GM19468 (cell line): Measurements from ENCODE around the gene POLK.
"Not testable (repeated sequence)": the region's sequence is repeated elsewhere in the genome, so short reads cannot be mapped to it uniquely, and the experiment has no call there.

Experiments used
- ATAC-seq: cut with Tn5 transposase; IDR thresholded peaks from one replicate; pipeline ENCODE4 v1.9.1; 2021; ENCODE audit warnings: mild to moderate bottlenecking, moderate library complexity, moderate number of reproducible peaks; ENCODE audit not compliant: unreplicated experiment; ENCODE audit errors: extremely low read depth

Gene POLK

DNA sequence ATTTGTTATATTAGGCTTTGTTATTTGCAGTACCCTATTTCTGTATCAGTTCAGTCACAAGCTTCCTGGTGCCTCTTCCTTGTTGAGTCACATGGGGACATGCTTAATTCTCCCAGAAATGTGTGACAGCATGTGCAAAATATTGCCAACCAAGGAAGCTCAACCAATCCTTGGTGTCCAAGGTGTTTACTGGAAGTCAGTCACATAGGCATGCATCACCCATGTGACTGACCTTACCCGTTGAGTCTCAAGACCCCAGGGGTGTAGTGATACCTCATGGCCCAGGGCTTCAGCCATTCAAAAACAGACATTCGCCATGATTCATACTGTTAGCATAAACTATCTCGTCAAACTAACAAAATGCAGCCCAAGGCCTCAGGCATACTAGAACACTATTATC is 90.3 kb downstream of the POLK start:
- ATAC-seq, result no peak

DNA sequence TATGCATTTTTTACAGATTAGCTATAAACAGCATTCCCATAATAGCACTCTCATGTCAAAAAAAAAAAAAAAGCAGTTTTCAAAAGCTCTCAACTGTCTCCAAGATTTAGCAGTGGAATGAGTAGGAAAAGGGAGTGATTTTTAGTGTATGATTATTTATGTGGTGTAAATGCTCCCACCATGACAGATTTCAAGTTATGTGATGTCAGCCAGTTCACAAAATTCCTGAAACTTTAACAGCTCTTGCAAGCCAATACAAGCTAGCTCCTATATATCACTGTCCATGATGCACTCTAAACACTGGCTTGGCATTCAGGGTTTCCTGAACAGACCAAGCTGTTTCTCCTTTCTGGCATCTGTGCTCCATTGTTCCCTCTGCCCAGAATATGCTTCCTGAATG is 91.7 kb downstream of the POLK start:
- no peak for ATAC-seq

DNA sequence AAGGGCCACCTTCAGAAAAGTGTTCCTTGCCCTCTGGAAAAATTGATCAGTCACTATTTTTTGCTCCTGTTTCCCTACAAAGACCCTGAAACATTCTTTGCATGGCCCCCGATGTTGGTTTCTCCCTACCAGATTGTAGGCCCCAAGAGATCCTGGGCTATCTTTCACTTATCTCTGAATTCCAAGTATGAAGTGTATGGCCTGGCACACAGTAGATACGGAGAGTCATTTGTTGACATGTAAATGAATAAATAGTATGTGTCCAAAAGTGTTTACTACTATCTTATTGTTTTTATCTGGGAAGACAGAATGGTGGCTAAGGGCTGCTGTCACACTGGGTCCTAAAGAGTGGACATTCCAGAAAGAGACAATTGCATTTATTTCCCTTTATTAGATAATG is 92.1 kb downstream of the POLK start:
- ATAC-seq, result no peak

DNA sequence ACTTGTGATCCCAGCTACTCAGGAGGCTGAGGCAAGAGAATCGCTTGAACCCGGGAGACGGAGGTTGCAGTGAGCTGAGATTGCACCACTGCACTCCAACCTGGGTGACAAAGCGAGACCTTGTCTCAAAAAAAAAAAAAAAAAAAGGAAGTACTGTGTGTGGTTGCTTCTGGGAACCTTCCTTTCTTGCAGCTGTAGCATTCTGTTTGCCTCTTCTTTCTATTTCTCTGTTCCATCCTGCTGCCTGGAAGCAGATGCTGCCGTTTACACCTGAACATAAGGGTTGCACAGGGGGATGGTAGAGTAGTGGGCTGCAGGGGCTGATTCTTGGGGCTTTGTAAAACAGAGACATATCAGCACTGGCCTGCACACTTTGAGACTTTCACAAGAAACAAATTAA is 95.7 kb downstream of the POLK start:
- not testable (repeated sequence) for ATAC-seq

DNA sequence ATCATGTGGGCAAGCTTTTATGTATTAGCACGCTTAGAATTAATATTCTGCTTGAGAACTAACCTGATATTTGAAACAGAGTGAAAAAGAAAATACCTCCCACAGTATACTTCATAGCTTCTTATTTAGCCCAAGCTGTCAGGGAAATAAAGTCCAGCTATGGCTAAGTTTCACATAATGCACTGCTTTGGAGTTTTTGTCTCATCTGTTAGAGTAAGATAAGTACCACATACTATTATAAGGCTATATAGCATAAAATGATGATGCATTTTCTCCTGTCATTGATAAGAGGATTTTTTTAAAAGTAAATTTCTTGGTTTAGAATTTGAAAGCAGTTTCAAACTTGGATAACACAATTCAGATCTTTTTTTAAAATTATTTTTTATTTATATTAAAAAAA is 97.2 kb downstream of the POLK start:
- ATAC-seq, result no peak

DNA sequence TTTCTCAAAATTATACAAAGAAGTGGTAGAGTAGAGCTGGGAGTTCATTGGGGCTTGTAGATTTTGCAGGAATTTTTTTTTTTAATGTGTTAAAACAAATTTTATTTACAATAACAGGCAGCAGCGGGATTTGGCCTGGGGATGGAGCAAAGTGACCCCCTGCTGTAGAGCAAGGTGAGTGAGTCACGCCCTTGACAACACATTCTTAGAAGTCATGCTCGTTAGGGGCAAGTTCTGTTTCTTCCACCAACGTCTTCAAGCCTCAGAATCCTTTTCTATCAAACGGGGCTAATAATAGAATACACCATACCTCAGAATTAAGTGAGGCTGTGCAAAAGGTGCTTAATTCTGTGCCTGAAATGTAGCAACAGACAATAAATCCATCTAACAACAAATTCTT is 98.5 kb downstream of the POLK start:
- ATAC-seq, result no peak

DNA sequence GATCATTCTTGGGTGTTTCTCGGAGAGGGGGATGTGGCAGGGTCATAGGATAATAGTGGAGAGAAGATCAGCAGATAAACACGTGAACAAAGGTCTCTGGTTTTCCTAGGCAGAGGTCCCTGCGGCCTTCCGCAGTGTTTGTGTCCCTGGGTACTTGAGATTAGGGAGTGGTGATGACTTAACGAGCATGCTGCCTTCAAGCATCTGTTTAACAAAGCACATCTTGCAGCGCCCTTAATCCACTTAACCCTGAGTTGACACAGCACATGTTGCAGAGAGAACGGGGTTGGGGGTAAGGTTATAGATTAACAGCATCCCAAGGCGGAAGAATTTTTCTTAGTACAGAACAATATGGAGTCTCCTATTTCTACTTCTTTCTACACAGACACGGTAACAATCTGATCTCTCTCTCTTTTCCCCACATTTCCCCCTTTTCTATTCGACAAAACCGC is 99.2 kb downstream of the POLK start:
- ATAC-seq, result not testable (repeated sequence)

DNA sequence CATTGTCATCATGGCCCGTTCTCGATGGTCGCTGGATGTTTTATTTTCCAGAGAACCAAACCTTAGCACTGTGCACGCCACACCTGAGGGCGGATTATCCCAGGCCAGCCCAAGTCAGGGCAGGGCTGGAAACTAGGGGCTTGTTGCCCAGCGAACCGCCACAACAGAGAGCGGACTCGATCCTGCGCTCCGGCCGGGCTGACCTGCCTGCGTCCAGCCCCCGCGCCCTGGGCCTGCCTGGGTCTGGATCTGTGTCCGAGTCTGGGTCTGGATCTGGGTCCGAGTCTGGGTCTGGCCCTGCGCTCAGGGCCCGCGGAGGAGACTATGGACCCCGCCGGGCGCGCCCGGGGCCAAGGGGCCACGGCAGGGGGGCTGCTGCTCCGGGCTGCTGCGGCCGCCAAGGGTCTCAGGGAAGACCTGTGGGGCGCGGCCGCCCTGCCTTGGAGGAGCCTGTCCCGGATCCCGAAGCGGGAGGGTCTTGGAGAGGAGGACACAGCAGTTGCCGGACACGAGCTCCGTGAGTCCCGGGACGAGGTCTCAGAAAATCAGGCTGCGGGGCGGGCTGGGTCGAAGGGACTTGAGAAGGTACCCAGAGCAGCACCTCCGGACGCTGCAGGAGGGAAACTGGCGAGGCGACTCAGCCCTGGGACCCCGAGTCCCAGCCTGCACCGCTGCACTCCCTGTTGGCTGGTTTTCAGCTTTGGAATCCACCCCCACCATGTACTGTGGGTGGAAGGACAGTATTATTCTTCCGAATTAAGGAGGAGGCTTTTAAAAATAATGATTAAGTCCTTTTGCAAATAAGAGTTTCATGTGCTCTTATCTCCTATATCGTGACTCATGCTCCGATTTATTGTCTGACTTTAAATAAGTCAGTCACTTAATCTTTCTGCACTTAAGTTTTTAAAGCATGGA is 99.9 kb downstream of the POLK start, which contains the start of gene ANKDD1B:
ANKDD1B (plus strand) TSS at position 143 of the 915 bp plus-strand sequence; CDS start at position 325, 182 bp downstream.
- no peak for ATAC-seq

DNA sequence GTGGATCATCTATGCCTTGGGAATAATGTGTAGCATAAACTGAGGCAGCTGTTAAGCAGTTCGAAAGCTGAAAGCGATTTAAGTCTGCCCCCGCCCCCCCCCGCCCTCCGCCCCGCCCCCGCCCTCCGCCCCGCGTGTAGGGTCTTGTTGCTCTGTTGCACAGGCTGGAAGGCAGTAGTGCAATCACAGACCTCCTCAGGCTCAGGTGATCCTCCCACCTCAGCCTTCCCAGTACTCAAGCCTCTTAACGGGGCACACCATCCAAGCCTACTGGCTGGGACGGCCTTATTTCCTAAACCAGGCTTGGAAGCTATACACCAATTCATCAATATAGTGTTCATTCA is 100.5 kb downstream of the POLK start:
- ATAC-seq, result no peak

DNA sequence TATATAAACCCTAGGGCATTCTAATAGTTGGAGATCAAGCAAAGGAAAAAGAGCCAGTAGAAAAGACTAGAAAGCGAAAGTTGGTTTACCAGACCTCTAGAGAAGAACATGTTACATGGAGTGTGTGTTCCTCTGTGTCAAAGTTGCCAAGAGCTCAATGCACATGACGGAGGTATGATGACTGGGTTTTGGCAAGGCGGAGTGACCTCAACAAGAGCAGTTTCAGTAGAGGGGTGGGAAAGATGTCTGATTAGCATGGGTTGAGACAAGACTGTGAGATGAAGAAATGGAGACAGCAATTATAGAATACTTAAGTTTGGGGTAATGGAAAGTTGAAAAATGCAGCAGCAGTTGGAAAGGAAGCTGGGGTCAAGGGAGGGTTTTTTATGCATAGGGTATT is 101.2 kb downstream of the POLK start:
- no peak for ATAC-seq

DNA sequence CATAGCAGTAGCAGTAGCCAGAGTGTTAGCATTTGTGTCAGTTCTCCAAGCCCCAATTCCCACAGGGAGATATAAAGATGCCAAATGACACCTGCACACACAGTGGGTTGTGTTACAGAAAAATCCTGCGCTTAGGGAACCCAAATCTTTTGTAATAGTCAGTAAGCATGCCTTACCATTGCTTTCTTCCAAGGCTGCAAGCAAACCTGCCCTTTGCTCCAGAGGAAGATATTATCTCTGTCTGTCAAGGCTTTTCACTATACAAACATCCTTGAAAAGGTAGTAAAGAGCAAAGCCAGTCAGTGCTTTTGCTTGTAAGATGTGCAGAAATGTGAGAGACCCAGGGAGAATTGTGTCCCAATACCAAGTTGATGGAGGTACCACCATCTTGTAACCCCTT is 102.5 kb downstream of the POLK start:
- no peak for ATAC-seq

DNA sequence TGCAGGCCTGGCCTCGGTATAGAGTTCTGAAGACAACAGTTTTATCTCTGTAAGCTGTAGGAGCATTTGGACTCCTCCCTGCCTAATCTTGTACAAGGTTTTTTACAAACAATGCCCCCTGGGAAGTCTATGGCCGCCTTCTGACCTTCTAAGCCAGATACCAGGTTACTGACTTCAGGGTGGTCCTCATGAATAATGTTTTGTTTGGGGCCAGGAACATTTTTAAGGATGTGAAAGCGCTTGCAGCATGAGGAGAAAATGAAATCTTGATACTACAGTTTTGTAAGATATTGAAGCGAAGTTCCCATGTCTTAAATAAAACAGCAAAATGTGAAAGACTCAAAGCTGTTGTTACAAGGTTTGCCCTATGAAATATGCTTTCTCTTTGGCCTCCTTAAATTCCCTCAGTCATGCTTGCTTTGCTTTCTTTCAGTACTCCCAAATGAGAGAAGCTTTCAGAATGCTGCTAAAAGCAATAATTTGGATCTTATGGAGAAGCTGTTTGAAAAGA is 104.7 kb downstream of the POLK start:
- ATAC-seq, result no peak

DNA sequence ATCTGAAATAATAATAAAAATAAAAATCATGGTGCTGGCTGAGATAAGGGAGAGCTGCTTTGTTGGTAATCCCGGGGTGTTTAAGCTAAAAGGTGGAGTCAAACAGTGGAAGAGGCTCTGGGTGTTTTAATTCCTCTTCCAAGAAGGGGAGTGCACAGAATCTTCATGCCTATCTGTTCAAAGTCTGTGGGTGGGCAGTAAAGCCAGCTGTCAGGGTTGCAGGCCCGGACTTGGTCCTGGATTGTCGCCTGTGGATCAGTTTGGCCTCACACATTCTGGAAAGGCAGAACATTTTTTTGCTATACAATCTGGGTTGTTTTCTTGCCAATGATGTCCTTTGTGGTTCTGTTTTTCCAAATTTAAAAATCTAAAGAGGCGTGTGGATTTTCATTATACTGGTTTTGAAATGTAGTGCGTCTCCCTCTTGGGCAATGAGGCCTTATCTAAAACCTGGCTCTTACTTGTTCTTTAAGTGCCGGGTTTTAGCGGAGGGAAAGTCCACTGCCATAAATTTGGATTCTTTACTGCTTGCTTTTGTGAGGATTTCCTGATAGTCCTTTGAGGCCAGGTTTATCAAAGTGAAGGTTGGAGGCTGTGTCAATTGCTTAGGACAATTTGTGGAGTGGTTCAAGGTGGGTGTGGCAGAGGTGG is 105.4 kb downstream of the POLK start:
- ATAC-seq, result no peak

DNA sequence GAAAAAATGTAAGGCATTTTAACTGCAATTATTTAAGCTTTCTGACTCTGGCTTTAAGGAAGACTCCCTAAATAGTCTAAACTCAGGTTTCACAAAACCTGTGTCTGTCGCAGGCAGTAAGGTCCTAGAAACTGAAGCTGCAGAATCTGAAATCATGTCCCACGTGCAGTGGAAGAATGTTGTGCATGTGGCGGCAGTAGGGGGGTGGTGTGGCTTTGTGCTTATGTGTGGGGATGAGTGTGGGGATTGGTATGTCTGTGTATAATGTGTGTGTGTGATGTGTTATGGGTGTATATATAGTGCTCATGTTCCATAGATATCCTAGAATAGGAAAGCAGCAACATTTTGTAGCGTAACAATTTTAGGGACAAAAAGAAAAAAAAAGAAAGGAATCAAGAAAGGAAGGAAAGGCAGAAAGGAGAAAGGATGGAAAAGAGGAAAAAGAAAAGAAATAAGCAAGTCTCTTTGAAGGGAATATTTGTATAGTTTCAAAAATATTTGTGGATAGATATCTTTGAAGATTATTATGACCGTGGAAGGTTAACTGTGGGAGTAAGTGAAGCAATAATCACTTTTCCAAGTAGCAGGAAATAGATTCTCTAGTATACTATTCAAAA is 106.2 kb downstream of the POLK start:
- no peak for ATAC-seq

DNA sequence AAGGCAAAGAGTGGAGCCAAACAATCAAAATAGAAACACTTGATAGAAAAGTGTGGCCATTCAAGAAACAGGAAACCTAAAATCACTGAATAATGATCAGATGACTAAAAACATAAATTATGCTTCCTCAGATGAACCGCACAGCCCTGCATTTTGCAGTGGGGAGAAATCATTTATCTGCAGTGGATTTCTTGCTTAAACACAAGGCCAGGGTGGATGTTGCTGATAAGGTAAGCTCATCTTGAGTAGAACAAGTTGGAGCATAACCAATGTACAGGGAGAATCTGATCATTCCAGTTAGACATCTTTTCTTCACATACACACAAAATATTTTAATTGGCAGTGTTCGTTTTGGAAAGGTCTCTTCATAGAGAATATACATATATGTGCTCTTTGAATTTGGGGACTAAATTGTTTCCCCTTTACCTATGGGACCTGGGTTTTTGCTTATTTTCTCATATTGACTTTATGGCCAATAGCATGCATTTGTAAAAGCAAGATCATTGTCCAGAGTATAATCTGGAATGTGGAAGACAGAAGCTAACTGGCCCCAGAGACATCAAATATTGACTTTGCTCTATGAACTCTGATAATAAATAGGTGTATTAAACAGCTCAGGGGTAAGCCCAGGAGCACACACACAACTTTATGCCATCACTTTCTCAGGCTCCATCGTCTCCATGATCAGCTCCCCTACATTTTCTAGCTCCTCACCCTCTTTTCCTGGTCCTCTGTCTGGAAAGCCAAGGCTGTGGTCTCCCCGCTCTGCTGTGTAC is 108.7 kb downstream of the POLK start:
- no peak for ATAC-seq

DNA sequence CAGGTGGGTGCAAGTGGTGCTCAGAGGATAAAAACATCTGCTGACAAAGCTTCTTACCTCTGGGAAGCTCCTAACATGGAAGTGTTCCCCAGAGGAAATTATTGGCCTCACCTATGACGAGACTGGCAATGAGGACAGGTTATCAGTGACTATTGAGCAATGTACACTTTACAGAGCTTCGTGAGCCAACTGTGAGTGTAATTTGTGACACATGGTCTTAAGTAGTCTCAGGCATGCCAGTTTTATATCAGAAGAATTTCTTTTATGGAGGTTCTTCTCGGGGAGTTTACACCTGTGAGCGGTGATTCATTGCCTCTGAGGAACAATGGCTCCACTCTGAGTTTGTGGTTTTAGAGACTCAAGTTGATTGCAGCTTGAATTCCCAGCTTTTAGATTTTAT is 110.9 kb downstream of the POLK start:
- no peak for ATAC-seq

DNA sequence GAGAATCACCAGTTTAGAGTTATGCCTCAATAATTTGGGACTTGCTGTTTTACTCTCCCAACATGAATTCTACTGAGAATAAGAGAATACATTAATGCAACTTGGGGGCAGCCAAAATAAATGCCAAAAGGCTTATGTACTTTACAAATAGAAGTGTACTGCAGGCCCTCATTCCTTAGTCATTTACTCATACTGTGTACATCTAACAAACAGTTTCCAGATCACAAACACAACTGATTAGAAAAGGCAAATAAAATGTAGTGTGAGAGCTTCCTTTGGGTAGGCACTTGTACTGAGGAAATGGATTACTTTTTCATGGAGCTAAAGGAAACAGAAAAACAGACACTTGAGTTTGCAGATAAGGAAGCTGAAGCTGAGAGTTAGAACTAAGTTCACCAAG is 112.2 kb downstream of the POLK start:
- no peak for ATAC-seq

DNA sequence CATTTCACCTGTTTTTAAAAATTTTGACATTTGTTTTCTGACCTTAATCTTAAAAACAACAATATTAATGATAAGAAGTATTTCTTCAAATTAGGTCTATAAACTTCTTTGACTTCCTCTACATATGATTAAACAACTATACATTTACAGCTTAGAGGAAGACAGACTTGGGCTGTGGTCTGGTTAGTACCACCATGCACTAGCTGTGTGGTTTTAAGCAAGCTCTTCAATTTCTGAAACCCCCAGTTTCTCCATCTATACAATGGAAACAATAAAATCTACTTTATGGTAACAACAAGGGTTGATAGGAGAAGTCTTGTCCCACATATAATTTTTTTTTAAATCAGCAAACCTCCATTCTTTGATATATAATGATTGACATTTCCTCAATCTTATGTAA is 115.3 kb downstream of the POLK start:
- ATAC-seq, result no peak

DNA sequence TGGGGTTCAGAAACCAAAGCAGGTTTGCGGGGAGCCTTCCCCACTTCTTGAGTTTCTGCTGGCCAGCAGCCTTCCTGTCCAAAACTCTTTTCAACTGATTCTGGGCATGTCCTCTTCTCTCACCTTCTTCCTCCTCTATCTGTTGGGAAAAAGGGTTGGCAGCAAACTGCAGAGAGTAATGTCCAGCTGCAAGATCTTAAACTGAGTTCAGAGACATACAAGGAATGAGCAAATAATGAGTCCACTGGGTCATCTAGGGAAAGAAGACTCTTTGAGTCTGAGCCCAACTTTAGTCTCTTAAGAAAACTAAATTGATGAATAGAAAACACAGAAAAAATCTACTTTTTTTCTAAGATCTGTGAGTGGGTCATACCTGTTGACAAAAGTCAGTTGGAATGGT is 116.1 kb downstream of the POLK start:
- ATAC-seq, result no peak

DNA sequence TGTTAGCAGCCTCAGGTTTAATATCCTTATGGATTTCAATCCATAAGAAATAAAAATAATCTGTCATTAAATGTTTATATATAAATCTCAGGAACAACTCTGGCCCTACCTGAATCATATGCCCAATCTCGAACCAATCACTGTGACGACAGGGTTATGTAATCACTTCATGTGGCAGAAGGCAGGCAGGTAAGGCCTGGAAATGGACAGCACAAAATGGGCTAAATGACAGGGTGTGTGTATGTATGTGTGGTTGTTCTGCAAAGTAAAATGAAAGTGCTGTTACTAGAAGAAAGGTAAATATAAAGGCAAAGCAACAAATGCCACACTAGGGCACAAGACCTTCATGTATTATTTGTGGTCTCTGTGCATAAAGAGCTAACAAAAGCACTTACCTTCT is 119.2 kb downstream of the POLK start:
- no peak for ATAC-seq
